Esophagus squamous epithelium (tissue), 5 donors: ENCODE data around the gene PCSK6. TPM values are rescaled to one million over a fixed set of nuclear protein-coding genes. Genes with fewer than 3 reads are reported as not detected.

Source experiments
- DNase-seq: peaks from one replicate; lab custom pipeline; 2025; lab: John Stamatoyannopoulos, UW
- H3K27ac ChIP-seq, 4 donors: fragments of 200-600 bp; sonication (generic); one replicate each; pipeline ENCODE4 v1.5.1; 2016 to 2019; ENCODE audit warnings: mild to moderate bottlenecking in 1 of 4
- H3K27me3 ChIP-seq, 4 donors: fragments of 200-600 bp; sonication (generic); 1 replicate in 3 of 4; 2 replicates in 1 of 4; pipeline versions ENCODE4 v1.5.1 to v1.6.0; 2017 to 2021; ENCODE audit warnings: antibody characterized with exemption in 1 of 4
- H3K36me3 ChIP-seq, 3 donors: fragments of 200-600 bp; sonication (generic); one replicate each; pipeline ENCODE4 v1.5.1; 2016 to 2019
- H3K4me1 ChIP-seq, 3 donors: fragments of 200-600 bp; sonication (generic); one replicate each; pipeline ENCODE4 v1.5.1; 2017 to 2019
- H3K4me3 ChIP-seq, 4 donors: fragments of 200-600 bp; sonication (generic); 1 replicate in 3 of 4; 2 replicates in 1 of 4; pipeline ENCODE4 v1.5.1; 2016 to 2019; ENCODE audit warnings: mild to moderate bottlenecking in 2 of 4, moderate library complexity in 1 of 4
- H3K9me3 ChIP-seq, 3 donors: fragments of 200-600 bp; sonication (generic); one replicate each; pipeline ENCODE4 v1.5.1; 2016 to 2019
- CTCF ChIP-seq, 6 experiments: fragments of 450-650 bp in 4 of 6; fragments of 200-600 bp in 2 of 6; sonication (generic) in 2 of 6; IDR thresholded peaks; one replicate each; pipeline ENCODE4 v1.5.1; 2016 to 2019; ENCODE audit warnings: antibody characterized with exemption in 6 of 6, mild to moderate bottlenecking in 4 of 6, moderate library complexity in 4 of 6
- POLR2A ChIP-seq, 4 donors: fragments of 450-650 bp; IDR thresholded peaks; one replicate each; pipeline ENCODE4 v1.6.1; 2017; ENCODE audit warnings: antibody characterized with exemption in 4 of 4, mild to moderate bottlenecking in 4 of 4, moderate library complexity in 3 of 4
- WGBS, 2 donors: methylation state at CpG; one replicate each; pipeline ENCODE4 v1.1.5; 2018; 5-methylcytosine and 5-hydroxymethylcytosine counted together
- intact Hi-C: fragments of 100-400 bp; cut with DNase I; formaldehyde crosslinking; loops from one replicate; pipeline ENCODE4 v1.15.0; 2022
- total RNA-seq, 4 donors: library from RNA; depleted of rRNA; stranded (reverse); fragments of >200 nt; gene quantifications; one replicate each; pipeline ENCODE4 v1.1.0, GENCODE V29; 2016
- donor health status: DM: yes; HTN: yes; CAD: no.

The PCSK6 gene
- total RNA-seq, 4 donors from 2014 or later, result 5.1 to 13.8 (median 9.2) TPM

DNA sequence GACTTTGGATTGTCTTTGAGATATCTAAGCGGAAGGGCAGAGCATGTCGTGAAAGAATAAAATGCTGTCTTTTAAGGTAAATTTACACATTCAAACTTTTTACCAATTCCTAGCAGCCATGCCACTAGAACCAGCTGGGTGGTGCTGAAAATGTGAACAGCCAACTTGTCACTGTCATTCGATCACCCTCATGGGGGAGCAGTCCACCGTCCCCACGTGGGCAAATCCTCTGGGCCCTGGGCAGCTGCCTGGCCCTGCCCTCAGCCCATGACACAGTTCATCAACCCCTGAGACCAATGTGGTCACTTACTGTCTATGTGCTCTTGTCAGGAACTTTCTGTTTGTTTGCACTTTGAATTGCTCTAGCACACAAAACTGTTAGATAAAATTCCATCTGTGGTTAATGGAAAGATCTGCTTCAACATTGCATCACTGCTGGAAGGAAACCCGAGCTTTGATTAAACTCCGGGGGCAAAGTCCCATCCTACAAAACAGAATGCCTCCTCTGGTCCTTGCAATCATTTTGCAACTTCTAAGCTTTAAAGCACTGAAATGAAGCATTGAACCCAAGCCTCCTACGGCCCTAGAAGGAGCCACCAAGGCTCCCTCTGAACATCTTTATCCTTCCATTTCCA is 50.1 kb downstream of the PCSK6 start:
- H3K4me3 ChIP-seq, result peak overlapping the region in 2 of 4 donors; percentile 3 to 5
- intact Hi-C loops, result no loop called here
- H3K4me1 ChIP-seq, result peaks cover 0 to 30% (median 6%) of the 10 kb centered on the region in 3 donors
- TF ChIP-seq POLR2A (IDR thresholded peaks at IDR 0.05), result no peak
- no peak for TF ChIP-seq CTCF (IDR thresholded peaks at IDR 0.05)
- no peaks in the 10 kb centered on the region for H3K36me3 ChIP-seq
- WGBS, 2 donors, result 56 to 67% methylated on average over 8 of the region's 8 CpGs
- no peak for DNase-seq
- H3K27ac ChIP-seq, result peak overlapping the region in 3 of 4 donors; percentile 1 to 75 (median 29)
- no peaks in the 10 kb centered on the region for H3K9me3 ChIP-seq
- H3K27me3 ChIP-seq, result peaks cover 0 to 12% (median 0%) of the 10 kb centered on the region in 4 donors

DNA sequence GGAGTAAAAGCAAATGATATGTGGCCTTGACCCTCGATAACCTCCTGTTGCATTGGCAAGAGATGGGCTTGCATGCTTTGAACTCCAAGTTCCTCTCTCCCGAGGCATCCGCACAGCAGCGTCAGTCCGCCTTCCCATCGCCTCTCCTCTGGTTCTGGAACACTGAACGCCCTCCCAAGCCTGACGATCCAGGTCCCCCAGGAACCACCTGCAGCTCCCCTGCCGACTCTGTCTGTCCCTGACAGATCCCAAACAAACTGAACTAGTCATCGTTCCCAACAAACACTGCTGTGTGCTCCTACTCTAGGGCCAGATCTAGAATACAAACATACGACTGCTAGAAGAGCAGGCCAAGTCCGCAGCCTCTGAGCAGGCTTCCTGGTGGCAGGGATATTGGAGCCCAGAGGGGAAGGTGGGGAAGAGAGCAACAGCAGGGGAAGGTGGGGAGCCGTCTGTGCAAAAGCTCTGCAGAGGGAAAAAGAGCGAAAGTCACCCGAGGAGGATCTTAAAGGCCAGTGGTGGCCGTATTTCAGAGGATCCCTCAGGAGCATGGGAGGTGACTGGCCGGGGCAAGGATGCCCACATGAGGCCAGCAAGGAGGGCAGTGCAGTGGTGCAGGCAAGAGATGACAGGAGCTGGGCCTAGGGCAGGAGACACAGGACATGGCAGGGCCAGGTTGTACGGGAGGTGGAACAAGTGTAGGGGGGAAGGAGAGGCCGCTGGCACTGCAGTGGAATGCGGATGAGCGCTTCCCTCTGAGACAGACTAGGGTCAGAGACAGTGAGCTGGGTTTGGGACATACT is 50.8 kb downstream of the PCSK6 start:
- TF ChIP-seq CTCF (IDR thresholded peaks at IDR 0.05) (no peak), POLR2A (IDR thresholded peaks at IDR 0.05) (no peak)
- H3K9me3 ChIP-seq, result no peaks in the 10 kb centered on the region
- 86 to 89% methylated on average over 21 of the region's 21 CpGs for WGBS, 2 donors
- H3K4me3 ChIP-seq, result no peak overlapping the region
- intact Hi-C loops, result no loop called here
- H3K4me1 ChIP-seq, result peaks cover 0 to 30% (median 6%) of the 10 kb centered on the region in 3 donors
- peak overlapping the region in 2 of 4 donors; percentile 1 to 75 for H3K27ac ChIP-seq
- H3K27me3 ChIP-seq, result peaks cover 0 to 18% (median 0%) of the 10 kb centered on the region in 4 donors
- no peaks in the 10 kb centered on the region for H3K36me3 ChIP-seq
- no peak for DNase-seq

DNA sequence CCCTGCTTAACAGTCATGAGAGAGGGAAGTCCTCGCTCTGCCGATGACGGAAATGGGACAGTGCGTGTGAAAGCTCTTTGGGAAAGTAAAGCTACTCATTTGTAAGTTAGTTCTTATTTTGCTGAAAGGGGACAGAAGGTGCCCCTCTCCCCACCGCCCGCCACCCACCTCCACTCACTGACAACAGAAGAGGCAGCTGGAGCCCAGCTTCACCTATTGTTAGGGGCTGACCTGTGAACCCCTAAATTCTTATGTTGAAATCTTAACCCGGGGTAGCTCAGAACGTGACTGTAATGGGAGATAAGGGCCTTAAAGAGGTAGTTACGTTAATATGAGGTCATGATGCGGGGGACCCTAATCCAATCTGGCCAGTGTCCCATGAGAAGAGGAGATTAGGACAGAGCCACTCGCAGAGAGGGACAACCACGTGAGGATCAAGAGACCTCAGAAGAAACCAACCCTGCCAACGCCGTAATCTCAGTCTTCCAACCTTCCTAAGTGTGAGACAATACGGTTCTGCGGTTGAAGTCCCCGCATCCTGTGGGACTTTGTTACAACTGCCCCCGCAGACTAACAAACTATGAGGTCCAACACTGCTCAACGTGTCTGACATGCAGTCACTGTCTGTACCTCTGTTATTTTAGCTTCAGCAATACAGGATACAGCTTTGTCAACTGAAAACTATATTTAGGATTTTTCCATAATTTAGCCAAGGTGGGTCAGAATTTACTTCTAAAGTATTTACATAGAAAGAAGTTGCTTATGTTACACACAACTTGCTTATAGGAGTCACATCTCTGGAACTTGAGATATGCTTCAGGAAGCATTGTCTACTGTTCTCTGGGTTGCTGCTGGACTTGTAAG is 51.7 kb downstream of the PCSK6 start:
- Histone ChIP-seq H3K4me3 (no peak overlapping the region), H3K27ac (no peak overlapping the region), H3K9me3 (no peaks in the 10 kb centered on the region), H3K27me3 (peaks cover 0 to 23% (median 0%) of the 10 kb centered on the region in 4 donors), H3K36me3 (no peaks in the 10 kb centered on the region), H3K4me1 (peaks cover 0 to 30% (median 6%) of the 10 kb centered on the region in 3 donors)
- intact Hi-C loops, result no loop called here
- no peak for DNase-seq
- 87 to 90% methylated on average over 18 to 19 of the region's 19 CpGs for WGBS, 2 donors
- TF ChIP-seq CTCF (IDR thresholded peaks at IDR 0.05) (no peak), POLR2A (IDR thresholded peaks at IDR 0.05) (no peak)

DNA sequence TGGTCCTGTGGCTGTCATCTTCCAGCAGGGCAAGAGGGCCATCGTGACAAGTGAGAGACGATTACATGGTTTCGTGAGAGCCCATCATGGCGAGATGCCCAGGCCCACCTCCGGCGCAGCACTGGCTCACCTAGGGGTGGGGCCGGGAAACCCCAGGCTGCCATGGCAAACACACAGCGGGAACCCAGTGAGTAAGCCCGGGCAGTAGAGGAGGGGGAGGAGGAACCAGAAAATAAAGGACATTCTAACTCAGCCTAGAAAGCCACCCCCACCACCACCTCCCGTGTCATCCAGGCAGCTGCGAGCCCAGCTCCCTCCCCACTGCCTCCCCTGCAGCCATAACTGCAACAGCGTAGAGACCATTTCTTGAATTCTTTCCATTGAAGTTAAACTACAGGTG is 52.3 kb downstream of the PCSK6 start:
- Histone ChIP-seq H3K27me3 (peaks cover 0 to 23% (median 0%) of the 10 kb centered on the region in 4 donors), H3K36me3 (no peaks in the 10 kb centered on the region), H3K9me3 (no peaks in the 10 kb centered on the region), H3K27ac (no peak overlapping the region), H3K4me1 (peaks cover 0 to 30% (median 6%) of the 10 kb centered on the region in 3 donors), H3K4me3 (no peak overlapping the region)
- intact Hi-C loops, result no loop called here
- TF ChIP-seq CTCF (IDR thresholded peaks at IDR 0.05) (no peak), POLR2A (IDR thresholded peaks at IDR 0.05) (no peak)
- DNase-seq, result no peak
- 70 to 82% methylated on average over 3 to 7 of the region's 12 CpGs for WGBS, 2 donors
